Colonic mucosa (tissue), 4 donors: Measurements from ENCODE around the gene RHBDL1. TPM values are rescaled to one million over a fixed set of nuclear protein-coding genes. Genes with fewer than 3 reads are reported as not detected.

Source experiments
- DNase-seq: peaks from one replicate; pipeline ENCODE4 v3.0.0-alpha.2; 2020
- H3K27ac ChIP-seq: fragments of 200-600 bp; one replicate; pipeline ENCODE4 v1.8.0; 2021
- H3K27me3 ChIP-seq: fragments of 200-600 bp; one replicate; pipeline ENCODE4 v1.8.0; 2021
- H3K36me3 ChIP-seq: fragments of 200-600 bp; one replicate; pipeline ENCODE4 v1.8.0; 2021
- H3K4me1 ChIP-seq: fragments of 200-600 bp; one replicate; pipeline ENCODE4 v1.8.0; 2021; ENCODE audit warnings: mild to moderate bottlenecking
- H3K4me3 ChIP-seq: fragments of 200-600 bp; one replicate; pipeline ENCODE4 v1.8.0; 2021
- H3K9ac ChIP-seq, 2 donors: one replicate each; pipeline ENCODE4 v1.7.0; 2013; ENCODE audit warnings: control low read depth in 2 of 2, low read depth in 2 of 2, low read length in 2 of 2
- H3K9me3 ChIP-seq: fragments of 200-600 bp; one replicate; pipeline ENCODE4 v1.8.0; 2021
- intact Hi-C: fragments of 100-400 bp; cut with DNase I; formaldehyde crosslinking; loops from one replicate; pipeline ENCODE4 v1.14.1; 2022
- total RNA-seq, 2 donors: library from RNA; stranded (reverse); fragmentation: NEBNext Ultra II Directional in 1 of 2; extraction: Animal tissue kit (Norgen Biotek cat#: 25700) in 1 of 2; gene quantifications; one replicate each; pipeline ENCODE4 v1.2.1, GENCODE V29; 2021
- TF ChIP-seq, protein P1 (sequence below): fragments of 200-600 bp; IDR thresholded peaks from one replicate; pipeline ENCODE4 v1.8.0; 2022; ENCODE audit warnings: antibody characterized with exemption, mild to moderate bottlenecking
- donor health status: healthy.
- donor health status: DM: no; HTN: no; CAD: no.
- donor health status: DM: no; HTN: no; CAD: no.

Gene RHBDL1
- total RNA-seq, 2 donors from 2014 or later: 4.0 to 5.7 TPM

DNA sequence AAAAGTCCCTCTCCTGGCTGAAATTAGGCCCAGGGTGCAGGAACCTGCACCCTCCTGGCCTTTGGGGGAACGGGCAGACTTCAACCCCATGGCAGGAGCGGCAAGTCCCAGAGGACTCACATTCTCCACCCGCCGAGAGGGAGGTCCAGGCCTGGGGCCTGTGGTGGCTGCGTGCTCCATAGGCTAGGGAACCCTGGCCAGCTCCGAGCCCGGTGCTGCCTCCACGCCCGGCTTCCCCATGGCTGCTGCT, 50.6 kb downstream of the RHBDL1 start:
- intact Hi-C loops: no loop called here
- H3K27ac ChIP-seq: no peak overlapping the region
- peaks cover 9% of the 10 kb centered on the region for H3K27me3 ChIP-seq
- H3K36me3 ChIP-seq: no peaks in the 10 kb centered on the region
- DNase-seq: no peak
- no peak overlapping the region for H3K4me3 ChIP-seq
- H3K9me3 ChIP-seq: no peaks in the 10 kb centered on the region
- TF ChIP-seq, protein P1, sequence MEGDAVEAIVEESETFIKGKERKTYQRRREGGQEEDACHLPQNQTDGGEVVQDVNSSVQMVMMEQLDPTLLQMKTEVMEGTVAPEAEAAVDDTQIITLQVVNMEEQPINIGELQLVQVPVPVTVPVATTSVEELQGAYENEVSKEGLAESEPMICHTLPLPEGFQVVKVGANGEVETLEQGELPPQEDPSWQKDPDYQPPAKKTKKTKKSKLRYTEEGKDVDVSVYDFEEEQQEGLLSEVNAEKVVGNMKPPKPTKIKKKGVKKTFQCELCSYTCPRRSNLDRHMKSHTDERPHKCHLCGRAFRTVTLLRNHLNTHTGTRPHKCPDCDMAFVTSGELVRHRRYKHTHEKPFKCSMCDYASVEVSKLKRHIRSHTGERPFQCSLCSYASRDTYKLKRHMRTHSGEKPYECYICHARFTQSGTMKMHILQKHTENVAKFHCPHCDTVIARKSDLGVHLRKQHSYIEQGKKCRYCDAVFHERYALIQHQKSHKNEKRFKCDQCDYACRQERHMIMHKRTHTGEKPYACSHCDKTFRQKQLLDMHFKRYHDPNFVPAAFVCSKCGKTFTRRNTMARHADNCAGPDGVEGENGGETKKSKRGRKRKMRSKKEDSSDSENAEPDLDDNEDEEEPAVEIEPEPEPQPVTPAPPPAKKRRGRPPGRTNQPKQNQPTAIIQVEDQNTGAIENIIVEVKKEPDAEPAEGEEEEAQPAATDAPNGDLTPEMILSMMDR: no peak
- peaks cover 13% of the 10 kb centered on the region for H3K4me1 ChIP-seq
- no peak overlapping the region for H3K9ac ChIP-seq

DNA sequence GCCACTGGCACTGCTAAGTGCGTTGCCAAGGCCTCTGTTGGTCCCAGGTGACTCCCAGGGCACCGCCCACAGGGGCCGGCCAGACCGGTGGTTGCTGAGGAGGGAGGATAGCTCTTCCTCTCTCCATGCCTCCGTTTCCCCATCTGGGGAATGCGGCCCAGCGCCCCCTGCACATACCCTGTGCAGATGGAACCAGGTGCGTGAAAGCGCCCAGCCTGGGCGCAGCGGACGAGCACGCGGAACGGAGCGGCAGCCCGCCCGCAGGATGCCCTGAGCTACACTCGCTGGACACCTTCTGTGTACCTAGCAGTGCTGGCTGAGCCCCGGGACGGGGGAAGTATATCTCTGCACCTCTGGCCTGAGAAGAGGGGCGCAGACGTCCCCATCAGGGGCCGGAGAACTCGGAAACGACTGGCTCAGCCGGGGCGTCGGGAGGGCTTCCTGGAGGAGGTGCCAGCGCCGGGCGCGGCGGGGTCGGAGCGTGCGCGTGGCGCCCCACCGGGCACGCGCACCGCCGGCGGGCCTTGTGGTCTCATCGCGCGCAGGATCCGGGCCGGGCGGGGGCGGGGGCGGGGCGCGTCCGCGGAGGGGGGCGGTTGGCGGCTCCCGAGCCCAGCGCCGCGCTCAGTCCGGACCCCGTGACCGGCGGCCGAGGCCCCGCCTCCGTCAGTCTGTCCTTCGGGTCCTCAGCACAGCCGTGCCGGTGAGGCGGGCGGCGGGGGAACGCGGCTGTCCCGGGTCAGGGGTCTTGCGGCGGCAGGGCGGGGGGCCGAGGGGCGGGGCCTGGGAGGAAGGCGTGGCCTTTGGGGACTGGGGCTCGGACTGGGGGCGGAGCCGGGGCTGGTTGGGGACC, 51.2 kb downstream of the RHBDL1 start, which contains the start of the genes CCDC78 and HAGHL:
TSS of gene CCDC78 (minus strand) at position 6 of the 853 bp plus-strand sequence. CDS start 76 bp downstream, outside the sequence.
TSS of gene HAGHL (plus strand) at position 669 of the 853 bp plus-strand sequence. CDS start 404 bp downstream, outside the sequence.
- peak; percentile 80 for DNase-seq
- H3K9ac ChIP-seq: peak within 1 kb of the TSS; percentile 12 to 16
- TF ChIP-seq, protein P1: no peak

DNA sequence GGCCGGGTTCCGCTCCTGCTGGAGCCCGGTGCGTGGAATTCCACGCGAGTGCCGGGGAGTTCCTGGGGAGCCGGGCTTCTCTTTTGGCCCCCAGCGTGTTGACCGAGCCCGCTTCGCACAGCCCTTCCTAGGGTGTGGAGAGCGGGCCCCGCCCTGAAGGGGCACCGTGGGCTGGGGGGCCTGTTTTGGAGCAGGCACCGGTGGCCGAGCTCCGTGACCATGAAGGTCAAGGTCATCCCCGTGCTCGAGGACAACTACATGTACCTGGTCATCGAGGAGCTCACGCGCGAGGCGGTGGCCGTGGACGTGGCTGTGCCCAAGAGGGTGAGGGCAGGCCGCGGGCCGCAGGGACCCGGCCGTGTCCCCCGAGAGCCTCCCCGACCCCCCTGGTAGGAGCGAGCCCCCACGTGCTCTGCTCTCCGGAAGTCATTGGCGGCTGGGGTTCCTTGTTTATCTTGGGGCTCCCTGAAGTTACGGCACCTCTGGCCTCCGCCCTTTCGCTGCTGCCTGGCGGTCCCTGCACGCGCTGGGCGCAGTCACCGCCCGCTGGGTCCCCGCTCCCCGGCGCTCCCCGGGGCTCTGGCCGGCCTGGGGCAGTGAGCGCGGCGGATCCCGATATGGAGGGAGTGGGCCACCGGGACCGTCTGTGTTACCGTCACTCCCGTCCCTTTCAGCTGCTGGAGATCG, 52.0 kb downstream of the RHBDL1 start:
- intact Hi-C loops: no loop called here
- peak; percentile 39 for DNase-seq
- H3K4me1 ChIP-seq: peaks cover 13% of the 10 kb centered on the region
- TF ChIP-seq, protein P1: no peak
- no peak overlapping the region for H3K27ac ChIP-seq
- H3K36me3 ChIP-seq: no peaks in the 10 kb centered on the region
- H3K27me3 ChIP-seq: peaks cover 9% of the 10 kb centered on the region
- H3K4me3 ChIP-seq: peak overlapping the region; percentile 42
- H3K9ac ChIP-seq: peak overlapping the region; percentile 12 to 16
- H3K9me3 ChIP-seq: no peaks in the 10 kb centered on the region

More for the DNA sequence above, 51.2 kb downstream of the RHBDL1 start, which contains the start of the genes CCDC78 and HAGHL:
- Histone ChIP-seq H3K27ac (no peak within 1 kb of the TSS), H3K36me3 (no peaks in the 10 kb centered on the region), H3K27me3 (peaks cover 9% of the 10 kb centered on the region), H3K4me1 (peaks cover 13% of the 10 kb centered on the region), H3K4me3 (peak within 1 kb of the TSS; percentile 42), H3K9me3 (no peaks in the 10 kb centered on the region)
- intact Hi-C loops: no loop called here

Other genes with a start within 250 kb of the RHBDL1 start
- gene CAPN15, start 148.0 kb upstream of the RHBDL1 start, total RNA-seq: 100 to 1,000 TPM in 1 of 2 donors, 10 to 100 TPM in 1; 74.6 to 139 TPM
- gene PRR35, start 115.3 kb upstream of the RHBDL1 start, total RNA-seq: not detected
- under 1 TPM; 0.32 to 0.35 TPM for gene NHLRC4, start 108.7 kb upstream of the RHBDL1 start, total RNA-seq
- 10 to 100 TPM; 25.6 to 59.3 TPM for gene PIGQ, start 105.7 kb upstream of the RHBDL1 start, total RNA-seq
- 10 to 100 TPM; 34.9 to 38.5 TPM for gene RAB40C, start 85.6 kb upstream of the RHBDL1 start, total RNA-seq
- 1 to 10 TPM in 1 of 2 donors, under 1 TPM in 1; 0.80 to 1.1 TPM for gene WFIKKN1, start 44.7 kb upstream of the RHBDL1 start, total RNA-seq
- 100 to 1,000 TPM in 1 of 2 donors, 10 to 100 TPM in 1; 43.7 to 102 TPM for gene METTL26, start 39.4 kb upstream of the RHBDL1 start, total RNA-seq
- gene MCRIP2, start 33.8 kb upstream of the RHBDL1 start, total RNA-seq: 100 to 1,000 TPM; 132 to 158 TPM
- 100 to 1,000 TPM in 1 of 2 donors, 10 to 100 TPM in 1; 25.1 to 122 TPM for gene WDR90, start 26.3 kb upstream of the RHBDL1 start, total RNA-seq
- gene RHOT2, start 7.5 kb upstream of the RHBDL1 start, total RNA-seq: 100 to 1,000 TPM; 112 to 182 TPM
- gene STUB1, start 4.7 kb downstream of the RHBDL1 start, total RNA-seq: 100 to 1,000 TPM in 1 of 2 donors, 10 to 100 TPM in 1; 96.7 to 159 TPM
- gene JMJD8, start 8.7 kb downstream of the RHBDL1 start, total RNA-seq: 10 to 100 TPM; 40.7 to 72.1 TPM
- 10 to 100 TPM in 1 of 2 donors, 1 to 10 TPM in 1; 8.5 to 18.8 TPM for gene WDR24, start 14.7 kb downstream of the RHBDL1 start, total RNA-seq
- gene FBXL16, start 30.1 kb downstream of the RHBDL1 start, total RNA-seq: 1 to 10 TPM; 2.0 to 2.2 TPM
- 10 to 100 TPM; 23.3 to 50.0 TPM for gene METRN, start 39.4 kb downstream of the RHBDL1 start, total RNA-seq
- 10 to 100 TPM; 42.1 to 83.1 TPM for gene ANTKMT, start 45.5 kb downstream of the RHBDL1 start, total RNA-seq
- gene CCDC78, start 50.8 kb downstream of the RHBDL1 start, total RNA-seq: 1 to 10 TPM in 1 of 2 donors, under 1 TPM in 1; 0.37 to 3.7 TPM
- 10 to 100 TPM in 1 of 2 donors, 1 to 10 TPM in 1; 2.6 to 13.0 TPM for gene HAGHL, start 51.4 kb downstream of the RHBDL1 start, total RNA-seq
- 10 to 100 TPM; 29.2 to 62.1 TPM for gene CIAO3, start 65.3 kb downstream of the RHBDL1 start, total RNA-seq
- 1 to 10 TPM; 1.4 to 1.8 TPM for gene MSLN, start 85.1 kb downstream of the RHBDL1 start, total RNA-seq
- 10 to 100 TPM; 17.3 to 35.6 TPM for gene RPUSD1, start 112.7 kb downstream of the RHBDL1 start, total RNA-seq
- gene CHTF18, start 112.9 kb downstream of the RHBDL1 start, total RNA-seq: 100 to 1,000 TPM in 1 of 2 donors, 10 to 100 TPM in 1; 16.5 to 111 TPM
- gene GNG13, start 125.1 kb downstream of the RHBDL1 start, total RNA-seq: under 1 TPM in 1 of 2 donors, not detected in 1; 0.24 TPM